Measurements from ENCODE around the gene SNRNP70. TPM values are rescaled to one million over a fixed set of nuclear protein-coding genes. Genes with fewer than 3 reads are reported as not detected.

The SNRNP70 gene
- total RNA-seq, 3 donors from 2014 or later = 222 to 444 (median 316) TPM

- no peaks in the 10 kb centered on the region for H3K27me3 ChIP-seq
- H3K36me3 ChIP-seq = no peaks in the 10 kb centered on the region
- DNase-seq (ENCODE audit: low spot score in 2 of 2) = no peak
- H3K27ac ChIP-seq = peak overlapping the region; percentile 89 to 93
- peaks cover 7 to 9% of the 10 kb centered on the region in 2 donors for H3K4me1 ChIP-seq
- H3K4me3 ChIP-seq = peak overlapping the region; percentile 86 to 94 (median 88)
- H3K9me3 ChIP-seq = no peaks in the 10 kb centered on the region
- intact Hi-C loops (cut with DNase I; ENCODE audit: low total_unique reads) = no loop called here
- TF ChIP-seq POLR2AphosphoS5 (IDR thresholded peaks at IDR 0.05) (no peak), POLR2A (IDR thresholded peaks at IDR 0.05) (no peak), CTCF (IDR thresholded peaks at IDR 0.05) (no peak)
Observed at GRCh38 chr19:49084206-49085019, 838 bp upstream of the SNRNP70 start.

- no peaks in the 10 kb centered on the region for H3K27me3 ChIP-seq
- no peaks in the 10 kb centered on the region for H3K36me3 ChIP-seq
- H3K4me3 ChIP-seq = peak overlapping the region; percentile 86 to 94 (median 88)
- TF ChIP-seq CTCF (IDR thresholded peaks at IDR 0.05) (no peak), POLR2A (IDR thresholded peaks at IDR 0.05) (no peak), POLR2AphosphoS5 (IDR thresholded peaks at IDR 0.05) (no peak)
- peaks cover 7 to 9% of the 10 kb centered on the region in 2 donors for H3K4me1 ChIP-seq
- DNase-seq (ENCODE audit: low spot score in 2 of 2) = no peak
- intact Hi-C loops (cut with DNase I; ENCODE audit: low total_unique reads) = no loop called here
- peak overlapping the region; percentile 89 to 93 for H3K27ac ChIP-seq
- no peaks in the 10 kb centered on the region for H3K9me3 ChIP-seq
Observed at GRCh38 chr19:49085868-49086232, 599 bp downstream of the SNRNP70 start.

- H3K27ac ChIP-seq = peak overlapping the region in 1 of 2 donors; percentile 89
- intact Hi-C loops (cut with DNase I; ENCODE audit: low total_unique reads) = no loop called here
- TF ChIP-seq POLR2A (IDR thresholded peaks at IDR 0.05) = no peak
- no peak for TF ChIP-seq CTCF (IDR thresholded peaks at IDR 0.05)
- no peak for TF ChIP-seq POLR2AphosphoS5 (IDR thresholded peaks at IDR 0.05)
Observed at GRCh38 chr19:49086296-49086695, 1.0 kb downstream of the SNRNP70 start.

GRCh38 chr19:49091391-49092038 is 6.3 kb downstream of the SNRNP70 start:
- no peak for DNase-seq (ENCODE audit: low spot score in 2 of 2)
- no peak for TF ChIP-seq POLR2A (IDR thresholded peaks at IDR 0.05)
- no peak for TF ChIP-seq POLR2AphosphoS5 (IDR thresholded peaks at IDR 0.05)
- no peak for TF ChIP-seq CTCF (IDR thresholded peaks at IDR 0.05)
- H3K27me3 ChIP-seq = no peaks in the 10 kb centered on the region
- intact Hi-C loops (cut with DNase I; ENCODE audit: low total_unique reads) = no loop called here
- no peak overlapping the region for H3K4me3 ChIP-seq
- no peak overlapping the region for H3K27ac ChIP-seq
- H3K36me3 ChIP-seq = no peaks in the 10 kb centered on the region
- H3K4me1 ChIP-seq = peaks cover 5 to 7% of the 10 kb centered on the region in 2 donors
- H3K9me3 ChIP-seq = no peaks in the 10 kb centered on the region

More at GRCh38 chr19:49086296-49086695, 1.0 kb downstream of the SNRNP70 start:
- Histone ChIP-seq H3K4me3 (peak overlapping the region; percentile 86 to 94 (median 88)), H3K36me3 (no peaks in the 10 kb centered on the region), H3K27me3 (no peaks in the 10 kb centered on the region), H3K9me3 (no peaks in the 10 kb centered on the region), H3K4me1 (peaks cover 7 to 9% of the 10 kb centered on the region in 2 donors)
- no peak for DNase-seq (ENCODE audit: low spot score in 2 of 2)

- peaks cover under 1 to 2% of the 10 kb centered on the region in 2 donors for H3K4me1 ChIP-seq
- no peaks in the 10 kb centered on the region for H3K27me3 ChIP-seq
- no peaks in the 10 kb centered on the region for H3K9me3 ChIP-seq
- no peak overlapping the region for H3K4me3 ChIP-seq
- no peak for DNase-seq (ENCODE audit: low spot score in 2 of 2)
- H3K36me3 ChIP-seq = no peaks in the 10 kb centered on the region
- intact Hi-C loops (cut with DNase I; ENCODE audit: low total_unique reads) = no loop called here
- TF ChIP-seq POLR2AphosphoS5 (IDR thresholded peaks at IDR 0.05) (no peak), POLR2A (IDR thresholded peaks at IDR 0.05) (no peak), CTCF (IDR thresholded peaks at IDR 0.05) (no peak)
- no peak overlapping the region for H3K27ac ChIP-seq
Observed at GRCh38 chr19:49092686-49093085, 7.4 kb downstream of the SNRNP70 start.
